Measurements from ENCODE around the gene FMOD.
"Not testable (repeated sequence)": the region's sequence is repeated elsewhere in the genome, so short reads cannot be mapped to it uniquely, and the experiment has no call there.

The FMOD gene

DNA sequence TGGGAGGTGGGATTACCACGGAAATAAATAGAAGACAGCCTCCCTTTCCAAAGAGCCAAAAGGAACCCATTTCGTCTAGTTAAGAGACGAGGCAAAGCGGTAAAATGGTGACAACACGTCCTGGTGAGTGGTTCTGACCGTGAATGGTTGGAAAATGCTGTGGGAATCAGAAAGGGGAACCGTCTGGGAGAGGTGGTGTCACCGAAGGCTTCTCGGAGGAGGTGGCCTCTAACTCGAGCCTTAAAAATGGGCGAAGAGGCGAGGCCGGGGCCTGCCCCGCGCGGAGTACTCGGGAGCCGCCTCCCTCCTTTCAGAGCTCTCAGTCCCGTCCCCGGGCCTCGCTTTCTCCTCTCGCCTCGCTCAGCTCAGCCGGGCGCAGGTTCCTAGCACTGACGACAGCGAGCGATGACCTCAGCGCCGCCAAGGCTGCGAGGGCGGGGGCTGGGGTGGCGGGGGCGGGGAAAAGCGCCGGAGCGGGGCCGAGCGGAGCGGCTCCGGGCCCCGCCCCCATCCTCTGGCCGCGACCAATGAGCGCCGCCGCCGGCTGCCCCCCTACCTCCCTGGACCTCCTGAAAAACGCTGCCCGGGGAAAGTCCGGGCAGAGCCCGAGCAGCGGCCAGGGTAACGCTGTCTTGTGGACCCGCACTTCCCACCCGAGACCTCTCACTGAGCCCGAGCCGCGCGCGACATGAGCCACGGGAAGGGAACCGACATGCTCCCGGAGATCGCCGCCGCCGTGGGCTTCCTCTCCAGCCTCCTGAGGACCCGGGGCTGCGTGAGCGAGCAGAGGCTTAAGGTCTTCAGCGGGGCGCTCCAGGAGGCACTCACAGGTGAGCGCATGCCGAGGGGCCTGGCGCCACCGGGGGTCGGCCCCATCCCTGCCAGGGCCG is 45.8 kb downstream of the FMOD start, which contains the start of gene BTG2:
Gene BTG2 (plus strand): TSS at position 601 of the 890 bp plus-strand sequence. CDS start 88 bp downstream, at position 689.
- DNase-seq: peak; percentile 68

- no peak for DNase-seq
Observed at GRCh38 chr1:203304391-203304918, 46.5 kb downstream of the FMOD start.

GRCh38 chr1:203302894-203303293 is 48.0 kb downstream of the FMOD start:
- DNase-seq: no peak

DNA sequence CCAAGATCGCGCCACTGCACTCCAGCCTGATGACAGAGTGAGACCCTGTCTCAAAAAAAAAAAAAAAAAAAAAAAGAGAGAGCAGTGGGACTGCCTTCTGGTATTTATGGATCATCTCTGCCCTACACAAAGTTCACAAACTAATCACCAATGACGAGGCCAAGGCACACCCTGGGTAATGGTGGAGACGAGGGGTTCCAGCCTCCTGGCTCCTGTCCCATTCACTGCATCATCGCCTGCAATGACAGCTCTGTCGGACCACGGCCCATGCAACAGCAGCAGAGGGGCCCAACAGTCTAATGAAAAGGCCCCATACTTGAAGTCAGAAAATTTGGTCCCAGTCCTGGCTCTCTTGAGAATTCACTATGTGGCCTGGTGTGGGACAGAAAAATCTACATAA is 48.5 kb downstream of the FMOD start:
- no peak for DNase-seq

DNA sequence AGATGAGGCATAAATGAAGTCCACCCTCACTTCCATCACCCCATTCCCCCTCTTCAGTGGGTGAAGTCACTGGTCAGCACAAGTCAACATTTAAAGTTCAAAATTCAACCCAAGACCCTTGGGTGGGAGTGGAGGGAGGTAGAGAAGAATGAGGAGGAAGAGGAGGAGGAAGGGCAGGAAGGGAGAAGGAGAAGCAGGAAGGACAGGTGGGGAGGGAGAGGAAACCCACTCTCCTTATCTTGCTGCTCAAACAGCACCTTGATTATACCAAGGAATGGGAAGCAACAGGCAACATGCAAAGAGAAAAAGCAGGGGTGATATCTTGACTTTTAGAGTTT is 49.6 kb downstream of the FMOD start:
- no peak for DNase-seq

- DNase-seq: no peak
Observed at GRCh38 chr1:203300441-203301330, 50.2 kb downstream of the FMOD start.

DNA sequence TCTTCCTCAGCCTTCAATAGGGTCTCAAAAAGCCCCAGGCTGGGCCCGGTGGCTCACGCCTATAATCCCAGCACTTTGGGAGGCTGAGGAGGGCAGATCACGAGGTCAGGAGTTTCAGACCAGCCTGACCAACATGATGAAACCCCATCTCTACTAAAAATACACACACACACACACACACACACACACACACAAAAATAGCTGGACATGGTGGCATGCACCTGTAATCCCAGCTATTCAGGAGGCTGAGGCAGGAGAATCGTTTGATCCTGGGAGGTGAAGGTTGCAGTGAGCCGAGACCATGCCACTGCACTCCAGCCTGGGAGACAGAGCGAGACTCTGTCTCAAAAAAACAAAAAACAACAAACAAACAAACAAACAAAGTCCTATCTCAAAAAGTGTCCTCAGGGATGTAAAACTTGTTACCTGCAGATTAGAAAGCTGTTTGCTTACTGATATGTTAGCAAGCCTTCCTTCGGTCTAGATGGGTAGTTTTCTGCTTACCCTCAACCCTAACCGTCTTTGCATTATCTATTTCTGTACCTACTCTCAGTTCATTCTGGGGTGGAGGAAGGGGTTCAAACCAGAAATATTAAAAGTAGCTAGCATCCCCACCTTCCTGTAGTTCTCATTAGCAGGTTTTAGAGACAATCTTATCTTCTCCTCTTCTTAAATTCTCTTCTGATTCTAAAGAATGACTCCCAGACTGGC is 51.0 kb downstream of the FMOD start:
- DNase-seq: not testable (repeated sequence)

DNA sequence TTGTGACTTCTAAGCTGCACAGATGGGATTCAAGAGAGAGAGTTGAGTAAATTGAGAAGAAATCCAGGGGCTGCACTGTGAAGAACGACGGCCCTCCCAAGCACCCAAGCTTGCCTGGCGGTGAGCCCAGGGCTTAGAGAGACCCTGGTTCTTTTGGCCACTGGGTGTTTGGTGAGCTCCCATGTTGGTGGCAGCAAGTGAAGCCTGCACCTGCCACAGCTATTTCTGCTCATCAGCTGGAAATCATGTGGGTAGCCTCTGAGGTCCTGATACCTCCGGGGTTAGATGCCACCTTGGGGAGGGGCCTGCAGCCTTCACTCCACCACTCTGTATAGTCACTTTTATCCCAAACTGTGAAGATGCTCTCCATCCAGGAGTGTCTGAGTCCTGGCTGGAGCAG is 51.8 kb downstream of the FMOD start:
- no peak for DNase-seq

DNA sequence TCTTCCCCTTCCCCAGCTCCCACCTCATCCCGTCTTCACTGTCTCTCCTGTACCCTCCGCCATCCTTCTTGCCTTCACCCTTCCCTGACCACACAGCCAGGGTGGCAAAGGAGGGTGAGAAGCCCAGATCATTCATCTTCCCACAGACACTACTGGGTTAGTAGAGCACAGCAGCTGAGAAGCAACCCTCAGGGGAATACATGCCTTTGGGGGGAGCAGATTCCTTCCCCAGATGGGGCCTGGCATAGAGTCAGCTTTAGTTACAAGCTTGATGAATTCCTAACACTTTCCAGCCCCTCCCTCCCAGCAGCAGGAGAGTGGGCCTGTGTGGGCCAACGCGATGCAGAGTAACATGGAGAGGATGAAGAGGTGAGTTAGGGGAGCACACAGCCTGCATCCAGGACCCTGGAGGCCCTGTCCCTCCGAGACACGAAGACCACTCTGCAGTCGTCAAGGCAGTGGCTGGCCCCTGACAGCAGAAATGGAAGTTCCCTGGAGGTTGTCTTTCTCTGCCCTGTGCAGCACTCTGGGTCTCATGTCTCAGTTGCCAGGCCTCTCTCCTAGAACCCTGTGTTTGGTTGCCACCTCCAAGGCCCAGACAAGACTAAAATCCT is 54.4 kb downstream of the FMOD start:
- DNase-seq: no peak

DNA sequence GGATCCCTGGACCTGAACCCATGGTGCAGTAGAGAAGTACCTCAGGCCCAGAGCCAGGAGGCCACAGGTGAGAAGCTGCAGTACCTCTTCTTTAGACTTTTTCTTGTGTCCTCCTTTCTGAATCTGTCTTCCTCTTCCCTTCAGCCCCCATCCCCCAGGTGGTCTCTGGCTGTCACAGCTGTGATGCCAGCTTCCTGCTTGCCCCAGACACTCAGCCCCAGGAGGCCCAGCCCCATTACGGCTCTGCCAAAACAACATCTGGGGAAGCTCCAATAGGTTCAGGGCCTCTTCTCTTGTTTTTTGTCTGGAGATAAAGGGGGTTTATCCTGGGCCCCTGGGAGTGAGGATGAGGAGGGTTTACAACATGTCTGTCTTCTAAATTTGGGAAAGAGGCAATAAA is 55.1 kb downstream of the FMOD start:
- no peak for DNase-seq

GRCh38 chr1:203291201-203292096 is 59.5 kb downstream of the FMOD start:
- no peak for DNase-seq
